SIG-M5 treated with dmso at 0.1 percent for 504 hours (cell line): ENCODE data around the gene DAO.
"Not testable (repeated sequence)": the region's sequence is repeated elsewhere in the genome, so short reads cannot be mapped to it uniquely, and the experiment has no call there.

Experiments used
- DNase-seq: peaks from one replicate; lab custom pipeline; 2025; ENCODE audit not compliant: unreplicated experiment; lab: John Stamatoyannopoulos, UW

DAO gene

DNA sequence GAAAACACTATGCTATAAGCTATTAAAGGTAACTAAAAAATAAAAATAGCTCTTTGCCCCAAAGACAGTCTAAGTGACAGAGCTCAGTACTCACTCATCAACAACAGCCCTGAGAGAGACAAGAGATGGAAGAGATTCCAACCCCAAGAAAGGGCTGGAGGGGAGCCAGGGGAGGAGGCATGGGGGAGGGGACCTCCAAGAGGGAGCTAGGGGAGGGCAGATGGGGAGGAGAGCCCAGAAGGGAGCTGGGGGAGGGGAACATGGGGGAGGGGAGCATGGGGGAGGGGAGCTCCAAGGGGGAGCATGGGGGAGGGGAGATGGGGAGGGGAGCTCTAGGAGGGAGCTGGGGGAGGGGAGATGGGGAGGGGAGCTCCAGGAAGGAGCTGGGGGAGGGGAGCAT lies 30.2 kb upstream of the DAO start:
- no peak for DNase-seq

DNA sequence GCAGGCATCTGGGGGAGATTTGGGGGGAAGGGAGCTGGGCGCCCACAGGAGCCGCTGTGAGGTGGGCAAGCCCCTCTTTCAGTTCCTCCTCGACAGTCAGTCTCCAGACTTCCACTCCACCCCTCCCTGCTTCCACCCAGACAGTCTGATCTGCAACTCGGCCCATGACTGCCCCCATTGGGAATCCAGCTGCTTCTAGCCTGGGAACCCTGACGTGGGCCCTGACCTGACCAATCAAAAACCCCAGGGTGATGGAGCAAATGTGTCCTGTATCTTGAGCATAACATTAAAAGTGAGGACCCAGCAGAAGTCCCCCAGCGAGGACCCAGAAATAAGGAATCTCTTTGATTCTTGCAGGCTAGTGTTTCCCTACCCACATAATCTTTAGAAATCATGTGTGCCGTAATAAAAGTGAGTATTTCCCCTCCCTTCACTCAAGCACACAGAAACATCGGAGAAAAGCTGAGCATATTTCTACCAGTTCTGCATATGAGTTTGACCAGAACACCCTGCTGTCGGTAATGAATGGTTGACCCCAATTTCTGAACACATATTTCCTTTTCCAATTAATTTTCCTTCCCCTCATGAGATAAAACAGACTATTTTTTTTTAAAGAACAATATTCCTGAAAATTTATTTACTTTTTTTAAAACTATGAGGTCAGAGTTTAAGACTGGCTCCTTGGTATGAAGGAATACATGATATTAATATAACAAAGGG lies 28.9 kb upstream of the DAO start:
- peak; percentile 75 for DNase-seq

DNA sequence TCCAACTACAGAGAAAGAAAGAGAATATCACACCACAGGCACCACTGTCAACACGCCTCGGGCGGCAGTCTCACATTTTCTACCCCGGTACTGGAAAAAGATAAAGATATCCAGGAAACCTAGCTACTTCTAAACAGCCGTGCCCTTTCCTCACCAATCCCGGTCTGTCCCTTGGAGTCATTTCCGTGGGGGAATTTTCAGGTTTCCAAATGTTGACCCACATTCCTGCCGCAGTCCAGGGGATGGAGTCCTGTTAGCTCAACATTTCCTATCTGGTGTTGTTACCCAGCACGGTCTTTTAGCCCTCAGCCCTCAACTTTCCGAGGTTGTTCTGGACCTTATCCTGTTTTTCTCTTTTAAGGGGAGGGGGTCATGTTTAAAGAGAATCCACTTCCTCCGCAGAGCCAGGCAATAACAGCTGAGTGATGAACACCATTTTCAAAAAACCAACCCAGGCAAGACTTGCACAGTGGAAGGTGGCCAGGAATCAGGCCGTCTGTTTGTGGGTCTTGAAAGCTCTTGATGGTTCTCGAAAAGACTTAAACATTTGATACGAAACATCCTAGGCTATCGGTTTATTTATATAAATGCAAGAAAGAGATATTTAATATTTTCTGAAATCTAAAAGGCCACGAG lies 27.1 kb upstream of the DAO start:
- DNase-seq: no peak

- DNase-seq: no peak
Measured at GRCh38 chr12:108853426-108853825, 26.5 kb upstream of the DAO start.

DNA sequence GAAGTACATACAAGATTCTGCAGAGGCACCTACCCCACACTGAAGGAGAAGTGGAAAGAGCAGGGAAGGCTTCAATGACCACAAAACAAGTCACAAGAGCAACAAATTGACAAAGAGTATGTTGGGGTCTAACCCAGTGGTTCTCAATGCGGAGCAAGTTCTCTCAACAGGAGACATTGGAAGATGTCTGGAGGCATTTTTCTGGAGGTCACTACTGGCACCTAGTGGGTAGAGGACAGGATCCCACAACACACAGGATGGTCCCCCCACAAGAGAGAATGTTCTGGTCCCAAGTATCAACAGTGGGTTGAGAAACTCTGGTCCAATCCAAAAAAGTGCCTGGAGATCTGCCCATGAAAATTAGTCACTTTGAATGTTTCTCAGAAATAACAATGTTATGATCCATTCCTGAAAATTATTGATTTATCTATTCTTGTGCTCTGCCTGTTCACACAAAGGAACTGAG lies 25.9 kb upstream of the DAO start:
- DNase-seq: peak; percentile 18

DNA sequence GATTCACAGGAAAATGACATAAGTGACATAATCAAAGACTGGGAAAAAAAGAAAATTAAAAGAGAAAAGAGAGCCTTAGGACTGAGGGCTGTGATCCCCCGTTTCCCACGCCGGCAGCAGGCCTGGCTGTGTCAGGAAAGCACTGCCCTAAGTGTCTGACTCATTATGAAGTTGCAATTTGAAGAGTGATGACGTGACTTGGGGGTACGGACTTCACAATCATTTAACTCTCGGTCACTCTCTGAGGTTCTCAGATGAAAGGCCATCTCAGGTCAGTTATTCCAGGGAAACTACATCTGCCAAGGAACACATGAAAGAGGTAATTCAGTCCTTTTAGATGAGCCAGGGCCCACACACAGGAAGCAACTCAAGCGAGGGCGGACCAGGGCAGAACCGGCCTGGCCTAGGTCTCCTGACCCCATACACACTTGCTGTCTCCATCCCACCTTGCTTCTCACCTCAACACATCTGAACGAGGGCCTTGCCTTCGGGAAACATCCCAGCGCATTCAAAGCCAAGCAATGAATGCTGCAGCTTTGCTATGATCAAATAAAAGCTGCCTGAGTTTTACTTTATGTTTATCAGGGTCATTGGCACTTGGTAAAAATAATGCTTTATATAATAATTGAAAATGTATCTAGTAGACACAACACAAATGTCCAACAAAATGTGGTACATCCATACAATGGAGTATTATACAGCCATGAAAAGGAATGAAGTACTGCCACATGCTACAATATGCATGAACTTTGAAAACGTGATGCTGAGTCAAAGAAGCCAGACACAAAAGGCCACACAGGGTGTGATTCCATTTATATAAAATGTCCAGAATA lies 25.2 kb upstream of the DAO start:
- DNase-seq: no peak

- no peak for DNase-seq
Measured at GRCh38 chr12:108855284-108856169, 24.4 kb upstream of the DAO start.

DNA sequence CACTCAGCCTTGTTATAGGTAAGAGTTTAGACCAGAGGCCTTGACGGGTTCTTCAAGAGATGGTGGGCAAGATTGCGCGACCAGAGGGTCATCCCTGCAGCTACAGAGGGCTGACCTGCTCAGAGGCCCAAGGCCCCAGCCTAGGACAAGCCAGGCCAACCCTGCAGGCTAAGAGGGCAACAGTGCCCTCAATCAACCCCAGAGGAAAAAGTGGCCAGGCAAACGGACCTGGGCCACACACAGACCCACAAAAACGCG lies 23.8 kb upstream of the DAO start:
- DNase-seq: no peak

DNA sequence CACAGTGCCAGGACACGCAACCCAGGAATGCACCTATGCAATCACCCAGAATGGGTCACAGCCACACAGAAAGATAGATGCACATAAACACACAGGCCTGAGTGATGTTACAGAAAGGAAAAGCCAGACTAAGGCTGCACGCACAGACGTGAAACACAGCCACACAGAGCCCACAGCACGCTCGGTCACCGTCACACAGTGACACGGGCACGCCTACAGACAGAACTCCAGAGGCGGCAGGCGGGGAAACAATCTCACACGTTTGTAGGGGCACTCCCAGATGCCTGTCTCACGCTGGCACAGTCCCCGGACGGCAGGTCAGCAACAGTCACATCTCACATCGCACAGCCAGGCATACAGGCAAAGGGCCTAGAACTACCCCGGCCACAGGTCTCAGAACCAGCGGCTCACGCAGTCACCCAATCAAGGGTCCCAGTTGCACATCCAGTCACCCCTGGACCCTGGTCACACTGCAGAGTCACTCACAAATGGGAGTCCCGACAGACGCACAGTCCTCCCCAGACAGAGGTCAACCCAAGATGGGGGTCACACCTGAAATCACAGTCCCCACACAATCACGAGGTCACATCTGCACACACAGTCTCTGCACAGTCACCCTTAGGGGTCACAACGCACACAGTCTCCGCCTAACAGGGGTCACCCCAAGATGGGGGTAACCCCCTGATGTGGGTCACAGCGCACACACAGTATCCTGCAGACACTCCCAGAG lies 23.3 kb upstream of the DAO start:
- no peak for DNase-seq

DNA sequence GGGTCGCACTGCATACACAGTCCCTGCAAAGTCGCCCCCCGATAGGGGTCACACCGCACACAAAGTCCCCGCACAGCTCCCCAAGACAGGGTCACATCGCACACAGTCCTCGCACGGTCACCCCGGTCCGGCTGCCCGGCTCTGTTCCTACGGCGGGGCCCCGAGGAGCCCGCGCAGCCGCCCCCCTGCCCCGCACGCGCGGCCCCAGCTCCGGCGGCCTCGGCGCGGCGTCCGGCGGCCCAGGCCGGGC lies 22.8 kb upstream of the DAO start:
- no peak for DNase-seq

DNA sequence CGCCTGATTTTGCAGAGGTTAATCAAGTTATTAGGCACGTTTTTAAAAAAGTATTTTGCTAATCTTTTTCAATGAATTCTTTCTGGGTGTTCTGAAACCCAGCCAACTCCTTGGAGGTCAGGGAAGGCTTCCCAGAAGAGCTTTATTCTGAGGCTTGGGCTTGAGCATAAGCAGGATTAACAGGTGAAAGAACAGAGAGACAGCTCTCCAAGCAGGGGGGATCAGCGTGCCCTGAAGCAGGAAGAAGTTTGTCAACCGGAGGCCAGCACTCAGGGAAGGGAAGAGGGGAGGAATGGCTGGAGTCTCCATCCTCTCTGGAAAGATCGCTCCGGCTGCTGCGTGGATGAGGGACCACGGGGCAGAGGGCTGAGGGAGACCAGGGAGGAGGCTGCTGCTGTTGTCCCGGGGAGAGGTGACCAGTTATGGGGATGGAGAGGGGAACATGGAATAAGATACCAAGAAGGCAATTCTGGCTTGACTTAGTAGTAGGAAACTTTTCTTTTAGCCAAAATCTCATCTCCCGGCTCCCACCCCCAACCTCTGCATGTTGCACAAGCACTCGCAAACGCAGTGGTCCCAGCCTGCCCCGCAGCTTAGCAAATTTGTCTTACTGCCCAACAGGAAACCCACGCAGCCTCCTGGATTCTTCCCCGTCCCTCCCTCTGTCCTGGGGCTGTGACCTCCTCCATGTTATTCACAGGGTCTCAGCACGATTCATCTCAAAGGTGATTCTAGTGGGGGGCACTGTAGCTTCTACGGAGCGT lies 21.4 kb upstream of the DAO start:
- DNase-seq: no peak

- not testable (repeated sequence) for DNase-seq
Measured at GRCh38 chr12:108859141-108859922, 20.6 kb upstream of the DAO start.

GRCh38 chr12:108859923-108860291 lies 20.0 kb upstream of the DAO start:
- no peak for DNase-seq

GRCh38 chr12:108860443-108860842 lies 19.4 kb upstream of the DAO start:
- peak; percentile 31 for DNase-seq

DNA sequence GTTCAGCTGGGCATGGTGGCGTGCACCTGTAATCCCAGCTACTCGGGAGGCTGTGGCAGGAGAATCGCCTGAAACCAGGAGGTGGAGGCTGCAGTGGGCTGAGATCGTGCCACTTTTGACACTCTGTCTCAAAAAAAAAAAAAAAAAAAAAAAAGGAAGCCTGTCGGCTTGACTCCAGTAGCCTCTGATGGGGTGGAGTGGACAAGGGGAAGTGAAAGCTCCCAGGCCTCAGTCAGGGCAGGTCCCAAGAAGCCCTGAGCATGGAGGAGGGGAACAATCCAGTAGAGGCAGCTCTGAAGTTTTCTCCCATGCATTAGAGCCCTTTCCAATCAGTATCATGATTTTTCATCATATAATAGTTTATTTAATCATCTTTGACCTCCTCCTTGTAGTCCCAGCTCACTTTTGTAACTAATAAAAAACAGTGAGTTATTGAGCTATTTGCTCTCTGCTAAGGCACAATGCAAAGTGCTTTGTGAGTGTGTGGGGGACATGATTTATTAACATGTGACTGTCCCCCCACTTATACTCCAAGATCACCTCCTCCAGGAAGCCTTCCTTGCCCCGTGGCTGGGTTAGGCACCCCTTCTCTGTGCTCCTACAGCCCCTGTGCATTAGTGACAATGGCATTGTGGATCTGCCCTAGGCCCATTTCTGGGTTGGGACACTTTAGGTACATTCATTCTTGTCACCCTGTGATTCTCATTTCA lies 17.9 kb upstream of the DAO start:
- peak; percentile 86 for DNase-seq

- no peak for DNase-seq
Measured at GRCh38 chr12:108862588-108862959, 17.3 kb upstream of the DAO start.

GRCh38 chr12:108865169-108865568 lies 14.7 kb upstream of the DAO start:
- no peak for DNase-seq

GRCh38 chr12:108866083-108866482 lies 13.8 kb upstream of the DAO start:
- DNase-seq: not testable (repeated sequence)

DNA sequence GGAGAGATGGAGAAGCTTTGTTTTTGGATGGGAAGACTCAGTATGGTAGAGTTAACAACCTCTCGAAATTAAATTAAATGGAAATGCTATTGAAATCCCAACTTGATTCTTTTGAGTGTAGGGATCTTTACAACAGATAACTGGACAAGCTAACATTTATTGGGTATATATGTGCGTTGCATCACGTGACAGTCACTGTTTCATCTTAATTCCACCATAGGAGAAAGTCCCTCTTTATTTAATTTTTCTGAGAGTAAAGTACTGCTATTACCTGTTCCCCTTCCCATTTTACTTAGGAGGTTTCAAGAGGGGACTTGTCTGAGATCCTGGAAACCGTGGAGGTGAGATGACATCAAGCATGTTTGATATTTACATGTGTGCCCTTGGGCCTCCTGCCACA lies 11.1 kb upstream of the DAO start:
- DNase-seq: no peak
